K562 (cell line): ENCODE results near the gene RBMS3. TPM values are rescaled to one million over a fixed set of nuclear protein-coding genes. Genes with fewer than 3 reads are reported as not detected.

ENCODE experiments used
- ATAC-seq: fragments of 200-7000 bp; cut with Tn5 transposase; 3 replicates; pipeline ENCODE4 v1.9.1; 2020; ENCODE audit warnings: moderate library complexity
- BruUV-seq: library from RNA; stranded (reverse); fragments of 400-500 nt; replicated peaks from 2 replicates; lab custom pipeline; 2021; lab: Mats Ljungman, UMichigan
- CTCF ChIA-PET: fragments of 300-600 bp; formaldehyde crosslinking; extraction: SDS; loops from one replicate; lab custom pipeline; 2021; ENCODE audit warnings: low intra/inter-chr PET ratio; lab: Yijun Ruan, JAX
- POLR2A ChIA-PET: fragments of 300-600, 350-650 bp; sonication (Branson Sonifier 250); formaldehyde crosslinking; extraction: SDS; loops from one replicate; lab custom pipeline; 2021; ENCODE audit warnings: antibody characterized with exemption, inconsistent platforms; lab: Yijun Ruan, JAX
- DNase-seq, 4 experiments: peaks; one replicate each; pipeline versions ENCODE4 v3.0.0 to v3.0.0-alpha.2; 2011 to 2018; ENCODE audit warnings: low spot score in 3 of 4, mixed read lengths in 3 of 4; ENCODE audit errors: extremely low read depth in 1 of 4
- FAIRE-seq: peaks from 2 replicates; lab custom pipeline; 2011; peaks lifted over from hg19 to GRCh38; lab: Jason Lieb, UNC
- H2AFZ ChIP-seq: 2 replicates; pipeline ENCODE4 v1.6.0; 2011; ENCODE audit warnings: low read depth, low read length, control low read depth, inconsistent platforms
- H3K27ac ChIP-seq: fragments of 200-600 bp; 3 replicates; pipeline ENCODE4 v1.8.0; 2011; ENCODE audit warnings: low read depth, mild to moderate bottlenecking, control low read depth, inconsistent platforms, low read length, moderate library complexity, mixed read lengths; ENCODE audit errors: extremely low read depth
- H3K27me3 ChIP-seq, 2 experiments: fragments of 300-600 bp in 1 of 2; 2 replicates in 1 of 2; 3 replicates in 1 of 2; pipeline versions ENCODE4 v1.6.0 to v1.8.0; 2011; ENCODE audit warnings: inconsistent platforms in 2 of 2, low read length in 2 of 2, mild to moderate bottlenecking in 1 of 2, mixed read lengths in 1 of 2, moderate library complexity in 1 of 2; ENCODE audit not compliant: control insufficient read depth in 2 of 2, insufficient read depth in 2 of 2
- H3K36me3 ChIP-seq: fragments of 300-600 bp; 3 replicates; pipeline ENCODE4 v1.8.0; 2011; ENCODE audit warnings: mild to moderate bottlenecking, low read length, inconsistent platforms; ENCODE audit not compliant: control insufficient read depth, insufficient read depth
- H3K4me1 ChIP-seq, 2 experiments: fragments of 200-600 bp in 1 of 2; replicated peaks in 1 of 2; 2 replicates in 1 of 2; 3 replicates in 1 of 2; pipeline versions ENCODE4 v1.5.1 to v1.8.0; 2011; ENCODE audit warnings: inconsistent platforms in 2 of 2, low read length in 2 of 2, mild to moderate bottlenecking in 1 of 2, mixed read lengths in 1 of 2, moderate library complexity in 1 of 2; ENCODE audit not compliant: control insufficient read depth in 2 of 2, insufficient read depth in 2 of 2
- H3K4me2 ChIP-seq: 2 replicates; pipeline ENCODE4 v1.6.1; 2011; ENCODE audit warnings: low read length, control low read depth, inconsistent platforms, mixed read lengths; ENCODE audit not compliant: insufficient read depth
- H3K4me3 ChIP-seq: fragments of 200-600 bp; sonication (generic), shearing (Covaris generic); 2 replicates; pipeline ENCODE4 v1.5.1; 2016; ENCODE audit warnings: control low read depth, inconsistent platforms
- H3K79me2 ChIP-seq: fragments of 200-600 bp; 3 replicates; pipeline ENCODE4 v1.8.0; 2011; ENCODE audit warnings: low read length, inconsistent platforms; ENCODE audit not compliant: control insufficient read depth, insufficient read depth
- H3K9ac ChIP-seq, 2 experiments: 2 replicates each; pipeline versions ENCODE4 v1.6.0 to v1.6.1; 2011; ENCODE audit warnings: low read depth in 2 of 2, low read length in 2 of 2, control low read depth in 1 of 2, inconsistent platforms in 1 of 2, mild to moderate bottlenecking in 1 of 2, mixed read lengths in 1 of 2; ENCODE audit not compliant: insufficient read depth in 1 of 2
- H3K9me1 ChIP-seq: one replicate; pipeline ENCODE4 v1.6.0; 2011; ENCODE audit warnings: inconsistent platforms, mild to moderate bottlenecking, low read length, moderate library complexity; ENCODE audit not compliant: control insufficient read depth, insufficient read depth
- H3K9me3 ChIP-seq: replicated peaks from 2 replicates; pipeline ENCODE4 v1.5.1; 2011; ENCODE audit warnings: low read depth, low read length, inconsistent platforms; ENCODE audit not compliant: control insufficient read depth, insufficient read depth
- H4K20me1 ChIP-seq: replicated peaks from 2 replicates; pipeline ENCODE4 v1.6.1; 2011; ENCODE audit warnings: low read length, inconsistent platforms, mixed read lengths; ENCODE audit not compliant: control insufficient read depth, insufficient read depth
- CTCF ChIP-seq, 3 experiments: IDR thresholded peaks in 2 of 3; conservative IDR thresholded peaks in 1 of 3; 2 replicates each; pipeline ENCODE4 v1.5.1; 2011 to 2012; ENCODE audit warnings: low read length in 3 of 3, mild to moderate bottlenecking in 3 of 3, control low read depth in 2 of 3, improper control_type of control experiment in 1 of 3, inconsistent platforms in 1 of 3, low read depth in 1 of 3, mixed read lengths in 1 of 3, moderate library complexity in 1 of 3; ENCODE audit not compliant: insufficient read depth in 2 of 3
- FOXA1 ChIP-seq: fragments of 450-650 bp; IDR thresholded peaks from 2 replicates; pipeline ENCODE4 v1.6.1; 2016; ENCODE audit warnings: mild to moderate bottlenecking, borderline replicate concordance
- HDAC2 ChIP-seq: fragments of 450-650 bp; IDR thresholded peaks from 2 replicates; pipeline ENCODE4 v1.6.1; 2016; ENCODE audit warnings: mild to moderate bottlenecking
- MEF2D ChIP-seq: conservative IDR thresholded peaks from 2 replicates; pipeline ENCODE4 v1.6.1; 2016; ENCODE audit warnings: low read depth, missing genetic modification characterization, missing compliant biosample characterization
- NCOA6 ChIP-seq: fragments of 450-650 bp; IDR thresholded peaks from 2 replicates; pipeline ENCODE4 v1.6.1; 2017; ENCODE audit warnings: mild to moderate bottlenecking
- PTTG1 ChIP-seq: fragments of 450-650 bp; IDR thresholded peaks from 2 replicates; pipeline ENCODE4 v1.6.1; 2016; ENCODE audit warnings: low read depth, mild to moderate bottlenecking, missing genetic modification characterization, missing compliant biosample characterization
- TFAM ChIP-seq: fragments of 250-450 bp; sonication (Bioruptor Pico); conservative IDR thresholded peaks from 2 replicates; pipeline ENCODE4 v1.5.0; 2021; ENCODE audit warnings: mild to moderate bottlenecking, moderate library complexity
- ZNF175 ChIP-seq: fragments of 200-800 bp; sonication (Bioruptor generic); IDR thresholded peaks from 2 replicates; pipeline ENCODE4 v1.6.1; 2016; ENCODE audit warnings: low read depth, mild to moderate bottlenecking, missing genetic modification characterization, missing compliant biosample characterization
- ZNF408 ChIP-seq: fragments of 250-450 bp; sonication (Bioruptor Pico); IDR thresholded peaks from 2 replicates; pipeline ENCODE4 v1.4.0; 2020; ENCODE audit warnings: low read depth, mild to moderate bottlenecking, moderate library complexity
- ZNF764 ChIP-seq: fragments of 250-450 bp; sonication (Bioruptor Pico); IDR thresholded peaks from 2 replicates; pipeline ENCODE4 v1.4.0; 2020; ENCODE audit warnings: low read depth, mild to moderate bottlenecking, moderate library complexity
- WGBS: fragments of 100-300 bp; shearing (Covaris generic); methylation state at CpG from one replicate; pipeline ENCODE4 v1.1.6; 2016; ENCODE audit warnings: low coverage, mixed read lengths; ENCODE audit not compliant: insufficient coverage; ENCODE audit errors: missing lambda C conversion rate; 5-methylcytosine and 5-hydroxymethylcytosine counted together
- in situ Hi-C: fragments of 300-500 bp; cut with MboI; formaldehyde crosslinking; loops from 4 replicates; pipeline ENCODE4 v1.15.0; 2018; ENCODE audit warnings: inconsistent platforms, mixed read lengths
- intact Hi-C: fragments of 100-400 bp; cut with micrococcal nuclease; formaldehyde crosslinking; loops from 2 replicates; pipeline ENCODE4 v1.14.2; 2022
- polyA plus RNA-seq, 8 experiments: library from polyadenylated mRNA; depleted of rRNA in 4 of 8; stranded (reverse) in 5 of 8; unstranded in 3 of 8; fragments of >200 nt; fragmentation: Nextera tagmentation in 2 of 8; fragmentation: Illumina TruSeq in 1 of 8; extraction: Ambion mirVana in 2 of 8; extraction: Trizol in 1 of 8; gene quantifications; 2 replicates each; pipeline versions ENCODE4 v1.2.1 to v1.2.3, GENCODE V29; 2011 to 2014; ENCODE audit warnings: inconsistent platforms in 1 of 8, missing spikeins in 1 of 8
- total RNA-seq, 7 experiments: library from RNA; depleted of rRNA in 6 of 7; stranded (reverse); fragments of >200 nt in 6 of 7; fragmentation: Illumina TruSeq in 2 of 7; extraction: Trizol in 2 of 7; gene quantifications; 2 replicates each; pipeline versions ENCODE4 v1.2.1 to v1.2.3, GENCODE V29; 2011 to 2021; ENCODE audit warnings: low replicate concordance in 1 of 7
- TF ChIP-seq, protein P1 (sequence below): fragments of 250-450 bp; sonication (Bioruptor Pico); IDR thresholded peaks from 2 replicates; pipeline ENCODE4 v1.4.0; 2020; ENCODE audit warnings: borderline replicate concordance

The RBMS3 gene
- total and polyA plus RNA-seq, 9 of the 15 experiments (the other 6 are each of a cell fraction or from before 2014, with no cell fraction given), result 0.20 TPM; not detected in 8

DNA sequence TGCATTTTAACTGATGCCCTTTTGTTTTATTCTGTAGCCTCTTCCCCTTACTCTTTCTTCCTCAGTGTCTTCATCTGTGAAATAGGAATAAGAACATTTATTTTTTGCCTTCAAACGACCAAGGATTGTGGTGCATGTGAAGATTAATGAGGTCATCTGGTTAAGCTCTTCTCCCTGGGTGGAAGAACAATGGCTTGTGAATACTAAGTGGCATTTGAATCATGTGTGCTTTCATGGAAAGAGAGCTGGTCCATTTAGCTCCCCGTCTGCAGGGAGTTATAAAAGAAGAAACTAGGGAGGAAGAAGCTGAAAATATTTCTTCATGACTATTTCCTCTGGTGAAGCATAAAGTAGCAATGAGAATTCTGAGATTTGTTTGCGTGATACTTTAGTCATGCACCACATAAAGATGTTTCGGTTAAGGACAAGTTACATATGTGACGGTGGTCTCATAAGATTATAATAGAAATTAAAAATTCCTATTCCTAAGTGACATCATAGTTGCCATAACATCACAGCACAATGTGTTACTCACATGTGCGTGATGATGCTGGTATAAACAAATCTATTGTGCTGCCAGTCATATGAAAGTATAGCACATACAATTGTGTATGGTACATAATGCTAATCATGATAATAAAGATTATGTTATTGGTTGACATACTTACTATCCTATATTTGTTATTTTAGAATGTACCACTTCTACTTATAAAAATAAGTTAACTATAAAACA lies 374.3 kb downstream of the RBMS3 start:
- Histone ChIP-seq H3K4me1 (no peaks in the 10 kb centered on the region), H3K36me3 (no peaks in the 10 kb centered on the region), H4K20me1 (no peaks in the 10 kb centered on the region), H3K27me3 (no peaks in the 10 kb centered on the region), H3K9ac (no peak overlapping the region), H3K9me1 (no peaks in the 10 kb centered on the region), H2AFZ (no peak overlapping the region), H3K9me3 (no peaks in the 10 kb centered on the region), H3K4me2 (no peak overlapping the region), H3K79me2 (no peaks in the 10 kb centered on the region), H3K4me3 (no peak overlapping the region), H3K27ac (no peak overlapping the region)
- ATAC-seq (no peak), DNase-seq (no peak), FAIRE-seq (no peak)
- intact Hi-C loops (no loop called here), in situ Hi-C loops (no loop called here)
- POLR2A ChIA-PET, result no interaction called here
- no TSS peak for BruUV-seq
- CTCF ChIA-PET, result interaction anchor here (0.6 kb wide), 1 partner anchor 8 kb away, joined by 3 read pairs; no protein-coding TSS in a partner anchor
- TF ChIP-seq CTCF (IDR thresholded peaks at IDR 0.05 in 2 of 3, conservative IDR thresholded peaks at IDR 0.05 in 1 of 3; ENCODE audit: insufficient read depth in 2 of 3, low read depth in 1 of 3, low read length in 3 of 3) (no peak), ZNF175 (CRISPR knock-in tag) (no peak), NCOA6 (no peak), ZNF764 (CRISPR knock-in tag) (no peak), TFAM (CRISPR knock-in tag) (no peak), MEF2D (tag) (no peak), HDAC2 (no peak), ZNF408 (CRISPR knock-in tag) (no peak), PTTG1 (tag) (no peak), FOXA1 (no peak)
- TF ChIP-seq, protein P1, sequence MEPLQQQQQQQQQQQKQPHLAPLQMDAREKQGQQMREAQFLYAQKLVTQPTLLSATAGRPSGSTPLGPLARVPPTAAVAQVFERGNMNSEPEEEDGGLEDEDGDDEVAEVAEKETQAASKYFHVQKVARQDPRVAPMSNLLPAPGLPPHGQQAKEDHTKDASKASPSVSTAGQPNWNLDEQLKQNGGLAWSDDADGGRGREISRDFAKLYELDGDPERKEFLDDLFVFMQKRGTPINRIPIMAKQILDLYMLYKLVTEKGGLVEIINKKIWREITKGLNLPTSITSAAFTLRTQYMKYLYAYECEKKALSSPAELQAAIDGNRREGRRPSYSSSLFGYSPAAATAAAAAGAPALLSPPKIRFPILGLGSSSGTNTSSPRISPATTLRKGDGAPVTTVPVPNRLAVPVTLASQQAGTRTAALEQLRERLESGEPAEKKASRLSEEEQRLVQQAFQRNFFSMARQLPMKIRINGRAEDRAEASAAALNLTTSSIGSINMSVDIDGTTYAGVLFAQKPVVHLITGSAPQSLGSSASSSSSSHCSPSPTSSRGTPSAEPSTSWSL (CRISPR knock-in tag), result no peak
- 2% methylated on average over 6 of the region's 6 CpGs for WGBS
